ENCODE measurements around the gene GFER. TPM values are rescaled to one million over a fixed set of nuclear protein-coding genes. Genes with fewer than 3 reads are reported as not detected.

Gene GFER
- total and polyA plus RNA-seq, 2 donors (not counting 1 experiment from before 2014, with no cell fraction given): 15.6 to 30.4 TPM

GRCh38 chr16:1972490-1972877, 11.5 kb upstream of the GFER start:
- peaks cover 40% of the 10 kb centered on the region for H3K79me2 ChIP-seq (ENCODE audit: control insufficient read depth, insufficient read depth, low read length)
- peak overlapping the region; percentile 86 to 91 (median 87) for H3K4me3 ChIP-seq (ENCODE audit: control extremely low read depth in 1 of 5, extremely low read depth in 1 of 5, insufficient read depth in 1 of 5, low read depth in 2 of 5, low read length in 4 of 5)
- Mint-ChIP-seq H3K4me1 (peaks cover 21% of the 10 kb centered on the region), H3K4me3 (peak overlapping the region; percentile 96), H3K9me3 (ENCODE audit: insufficient read depth) (no peaks in the 10 kb centered on the region), H3K27me3 (no peaks in the 10 kb centered on the region), H3K27ac (peak overlapping the region; percentile 15)
- DNase-seq: no peak
- peaks cover 48% of the 10 kb centered on the region for H4K20me1 ChIP-seq (ENCODE audit: control insufficient read depth, insufficient read depth, low read length, poor library complexity, severe bottlenecking)
- 3% methylated on average over 22 of the region's 22 CpGs for WGBS (ENCODE audit: insufficient coverage)
- CTCF ChIA-PET: no interaction called here
- peaks cover 0 to 31% of the 10 kb centered on the region in 2 experiments for H3K36me3 ChIP-seq (replicated peaks in 1 of 2; ENCODE audit: control extremely low read depth in 1 of 2, control insufficient read depth in 1 of 2, extremely low read depth in 1 of 2, insufficient read depth in 2 of 2, low read length in 1 of 2)
- H3K9me3 ChIP-seq (ENCODE audit: control extremely low read depth in 1 of 3, control insufficient read depth in 2 of 3, insufficient read depth in 1 of 3, low read length in 2 of 3): peaks cover 0 to 3% (median 0%) of the 10 kb centered on the region in 3 donors
- H3K4me1 ChIP-seq (ENCODE audit: control insufficient read depth in 2 of 2, insufficient read depth in 2 of 2, low read length in 2 of 2): peaks cover 9 to 19% of the 10 kb centered on the region in 2 donors
- peak overlapping the region; percentile 93 for H2AFZ ChIP-seq (ENCODE audit: insufficient read depth, low read depth, low read length, poor library complexity, severe bottlenecking)
- POLR2A ChIA-PET: interaction anchor here (1.1 to 1.8 kb wide), 5 partner anchors 12 to 183 kb away, joined by 4 to 15 read pairs (median 5); partner anchors contain the start of genes FAHD1, GFER, HAGH and NDUFB10
- H3K27me3 ChIP-seq (replicated peaks in 1 of 4; ENCODE audit: control extremely low read depth in 1 of 4, control insufficient read depth in 3 of 4, insufficient read depth in 4 of 4, low read length in 3 of 4): peaks cover 0 to 14% (median 1%) of the 10 kb centered on the region in 4 experiments
- TF ChIP-seq EZH2 (IDR thresholded peaks at IDR 0.05; ENCODE audit: borderline replicate concordance, insufficient read depth, low read depth, low read length, poor library complexity, severe bottlenecking) (no peak), CTCF (IDR thresholded peaks at IDR 0.05) (no peak)
- intact Hi-C loops (cut with micrococcal nuclease): loop anchor here (1.0 to 5.0 kb wide), 3 partner anchors 8 to 265 kb away; partner anchors contain the start of genes MAPK8IP3 and RPS2
- peak overlapping the region; percentile 97 for H3K4me2 ChIP-seq (replicated peaks; ENCODE audit: low read depth, low read length, poor library complexity, severe bottlenecking)
- peak overlapping the region; percentile 84 for H3K9ac ChIP-seq (ENCODE audit: low read length)
- peak overlapping the region; percentile 49 to 85 for H3K27ac ChIP-seq (ENCODE audit: low read length in 2 of 2)
- no peak for ATAC-seq (ENCODE audit: low read depth)

- H3K9ac ChIP-seq (ENCODE audit: low read length): no peak overlapping the region
- no peak for ATAC-seq (ENCODE audit: low read depth)
- WGBS (ENCODE audit: insufficient coverage): 97% methylated on average over 13 of the region's 16 CpGs
- no peak overlapping the region for H2AFZ ChIP-seq (ENCODE audit: insufficient read depth, low read depth, low read length, poor library complexity, severe bottlenecking)
- H3K79me2 ChIP-seq (ENCODE audit: control insufficient read depth, insufficient read depth, low read length): peaks cover 40% of the 10 kb centered on the region
- H4K20me1 ChIP-seq (ENCODE audit: control insufficient read depth, insufficient read depth, low read length, poor library complexity, severe bottlenecking): peaks cover 48% of the 10 kb centered on the region
- intact Hi-C loops (cut with micrococcal nuclease): loop anchor here (5.0 kb wide), 1 partner anchor 266 kb away; the partner anchor contains the start of gene MAPK8IP3
- H3K27ac ChIP-seq (ENCODE audit: low read length in 2 of 2): no peak overlapping the region
- H3K4me1 Mint-ChIP-seq: peaks cover 21% of the 10 kb centered on the region
- peaks cover 0 to 41% of the 10 kb centered on the region in 2 experiments for H3K36me3 ChIP-seq (replicated peaks in 1 of 2; ENCODE audit: control extremely low read depth in 1 of 2, control insufficient read depth in 1 of 2, extremely low read depth in 1 of 2, insufficient read depth in 2 of 2, low read length in 1 of 2)
- TF ChIP-seq EZH2 (IDR thresholded peaks at IDR 0.05; ENCODE audit: borderline replicate concordance, insufficient read depth, low read depth, low read length, poor library complexity, severe bottlenecking): no peak
- TF ChIP-seq CTCF (IDR thresholded peaks at IDR 0.05): no peak
- H3K4me3 ChIP-seq (ENCODE audit: control extremely low read depth in 1 of 5, extremely low read depth in 1 of 5, insufficient read depth in 1 of 5, low read depth in 2 of 5, low read length in 4 of 5): no peak overlapping the region
- peaks cover 0 to 3% (median 0%) of the 10 kb centered on the region in 3 donors for H3K9me3 ChIP-seq (ENCODE audit: control extremely low read depth in 1 of 3, control insufficient read depth in 2 of 3, insufficient read depth in 1 of 3, low read length in 2 of 3)
- CTCF ChIA-PET: interaction anchor here (1.4 kb wide), 1 partner anchor 11 kb away, joined by 4 read pairs; the partner anchor contains the start of gene GFER
- H3K4me3 Mint-ChIP-seq: peak overlapping the region; percentile 47
- H3K9me3 Mint-ChIP-seq (ENCODE audit: insufficient read depth): no peaks in the 10 kb centered on the region
- no peaks in the 10 kb centered on the region for H3K27me3 Mint-ChIP-seq
- H3K4me1 ChIP-seq (ENCODE audit: control insufficient read depth in 2 of 2, insufficient read depth in 2 of 2, low read length in 2 of 2): peaks cover 9 to 19% of the 10 kb centered on the region in 2 donors
- POLR2A ChIA-PET: interaction anchor here (1.1 kb wide), 1 partner anchor 9 kb away, joined by 4 read pairs; the partner anchor contains the start of gene RPS2
- H3K27ac Mint-ChIP-seq: no peak overlapping the region
- H3K27me3 ChIP-seq (replicated peaks in 1 of 4; ENCODE audit: control extremely low read depth in 1 of 4, control insufficient read depth in 3 of 4, insufficient read depth in 4 of 4, low read length in 3 of 4): peaks cover 0 to 25% (median 1%) of the 10 kb centered on the region in 4 experiments
- no peak overlapping the region for H3K4me2 ChIP-seq (replicated peaks; ENCODE audit: low read depth, low read length, poor library complexity, severe bottlenecking)
- DNase-seq: no peak
Observed at GRCh38 chr16:1973461-1974156, 10.4 kb upstream of the GFER start.
